Mucosa of rectum (tissue), 2 donors: Measurements from ENCODE around the gene ZBTB7B.

Experiments
- H3K27ac ChIP-seq, 2 donors: one replicate each; pipeline ENCODE4 v1.7.0; 2013; ENCODE audit warnings: inconsistent platforms in 2 of 2, low read depth in 2 of 2, low read length in 2 of 2
- H3K27me3 ChIP-seq, 2 donors: one replicate each; pipeline ENCODE4 v1.7.0; 2013; ENCODE audit warnings: low read length in 2 of 2; ENCODE audit not compliant: control insufficient read depth in 2 of 2, insufficient read depth in 2 of 2
- H3K36me3 ChIP-seq, 2 donors: one replicate each; pipeline ENCODE4 v1.7.0; 2013; ENCODE audit warnings: low read length in 2 of 2; ENCODE audit not compliant: control insufficient read depth in 2 of 2, insufficient read depth in 2 of 2
- H3K4me1 ChIP-seq, 2 donors: one replicate each; pipeline ENCODE4 v1.7.0; 2013; ENCODE audit warnings: low read length in 2 of 2, mild to moderate bottlenecking in 1 of 2; ENCODE audit not compliant: control insufficient read depth in 2 of 2, insufficient read depth in 2 of 2
- H3K4me3 ChIP-seq, 2 donors: one replicate each; pipeline ENCODE4 v1.7.0; 2013; ENCODE audit warnings: low read length in 2 of 2
- H3K9ac ChIP-seq, 2 donors: one replicate each; pipeline ENCODE4 v1.7.0; 2013; ENCODE audit warnings: low read length in 2 of 2, low read depth in 1 of 2, mild to moderate bottlenecking in 1 of 2
- H3K9me3 ChIP-seq, 2 donors: one replicate each; pipeline ENCODE4 v1.7.0; 2013; ENCODE audit warnings: low read length in 2 of 2; ENCODE audit not compliant: control insufficient read depth in 2 of 2
- donor health status: healthy.
- donor health status: Normal muscosa, but diverticular disease.

ZBTB7B gene

DNA sequence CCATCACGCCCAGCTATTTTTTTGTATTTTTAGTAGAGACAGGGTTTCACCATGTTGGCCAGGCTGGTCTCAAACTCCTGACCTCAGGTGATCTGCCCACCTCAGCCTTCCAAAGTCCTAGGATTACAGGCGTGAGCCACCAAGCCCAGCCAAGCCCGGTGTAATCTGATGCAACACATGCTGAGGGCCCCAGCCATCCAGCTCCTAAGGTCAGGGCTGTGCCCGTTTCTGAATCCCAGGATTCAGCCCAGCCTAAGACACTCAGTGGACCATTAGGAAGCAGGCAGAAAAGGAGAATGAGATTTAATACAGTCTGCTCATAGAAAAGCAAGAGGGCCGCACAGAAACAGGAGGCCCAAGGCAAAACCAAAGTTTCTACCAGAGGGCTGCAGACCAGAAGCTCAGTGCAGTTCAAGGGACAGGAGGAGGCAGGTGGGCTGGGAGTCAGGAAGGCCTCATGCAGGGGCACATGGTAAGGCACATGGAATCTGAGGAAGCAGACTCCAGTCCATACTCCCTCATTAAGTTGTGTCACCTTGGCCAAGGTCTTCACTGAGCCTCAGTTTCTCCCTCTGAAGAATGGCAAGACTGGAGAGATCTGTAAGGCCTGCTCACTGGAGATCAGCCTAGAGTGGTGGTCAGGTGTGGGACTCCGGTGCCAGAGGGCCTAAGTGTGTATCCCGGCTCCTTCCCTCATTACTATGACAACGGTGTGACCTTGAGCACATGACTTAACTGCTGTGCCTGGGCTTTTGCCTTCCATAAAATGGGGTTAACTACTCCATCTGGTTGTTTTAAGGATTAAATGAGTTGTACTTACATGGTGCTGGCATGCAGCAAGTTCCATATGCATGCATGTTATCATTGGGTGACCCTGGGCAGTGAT, 46.1 kb downstream of the ZBTB7B start:
- Histone ChIP-seq H3K27me3 (no peaks in the 10 kb centered on the region), H3K9me3 (no peaks in the 10 kb centered on the region), H3K27ac (no peak overlapping the region), H3K4me1 (peaks cover 51 to 55% of the 10 kb centered on the region in 2 donors), H3K9ac (no peak overlapping the region), H3K4me3 (no peak overlapping the region), H3K36me3 (peaks cover under 1 to 4% of the 10 kb centered on the region in 2 donors)

- Histone ChIP-seq H3K27ac (peak overlapping the region; percentile 94 to 97), H3K4me3 (peak overlapping the region; percentile 71 to 85), H3K9ac (peak overlapping the region; percentile 93 to 94), H3K9me3 (no peaks in the 10 kb centered on the region), H3K4me1 (peaks cover 40 to 43% of the 10 kb centered on the region in 2 donors), H3K27me3 (no peaks in the 10 kb centered on the region), H3K36me3 (peaks cover 7 to 9% of the 10 kb centered on the region in 2 donors)
Measured at GRCh38 chr1:155049651-155050559, 47.3 kb downstream of the ZBTB7B start.

DNA sequence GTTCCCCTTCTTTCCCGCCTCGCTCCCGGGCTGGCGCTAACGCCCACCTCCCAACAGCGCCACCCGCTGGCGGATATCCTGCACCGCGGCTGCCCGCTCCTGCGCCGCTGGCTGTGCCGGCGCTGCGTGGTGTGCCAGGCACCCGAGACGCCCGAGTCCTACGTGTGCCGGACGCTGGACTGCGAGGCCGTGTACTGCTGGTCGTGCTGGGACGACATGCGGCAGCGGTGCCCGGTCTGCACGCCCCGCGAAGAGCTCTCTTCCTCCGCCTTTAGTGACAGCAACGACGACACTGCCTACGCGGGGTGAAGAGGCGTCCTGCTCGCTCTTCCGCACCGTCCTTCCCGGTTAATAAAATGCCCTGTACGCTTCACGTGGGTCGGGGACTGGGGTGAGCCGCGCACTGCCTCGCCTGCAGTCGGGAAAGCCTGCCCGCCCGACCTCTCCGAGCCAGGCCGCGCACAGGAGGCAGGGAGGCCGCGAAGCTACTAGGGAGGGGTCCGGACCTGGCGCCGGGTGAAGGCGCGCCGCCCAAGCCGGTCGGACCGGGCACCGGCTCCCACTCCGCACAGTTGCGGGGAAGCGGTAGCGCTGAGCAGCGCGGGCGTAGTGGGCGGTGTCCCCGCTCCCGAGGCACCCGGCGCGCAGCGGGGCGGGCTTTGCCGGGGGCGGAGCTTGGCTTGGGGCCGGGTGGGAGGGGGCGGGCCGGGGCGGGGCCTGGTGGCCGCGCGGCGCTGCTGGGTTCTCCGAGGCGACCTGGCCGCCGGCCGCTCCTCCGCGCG, 48.1 kb downstream of the ZBTB7B start, which contains the start of gene ADAM15:
Gene ADAM15 (plus strand): TSS at position 757 of the 782 bp plus-strand sequence. CDS start 71 bp downstream, outside the sequence.
- no peaks in the 10 kb centered on the region for H3K9me3 ChIP-seq
- peaks cover 34 to 37% of the 10 kb centered on the region in 2 donors for H3K4me1 ChIP-seq
- H3K27me3 ChIP-seq, result no peaks in the 10 kb centered on the region
- peak within 1 kb of the TSS; percentile 93 to 94 for H3K9ac ChIP-seq
- H3K27ac ChIP-seq, result peak within 1 kb of the TSS; percentile 94 to 97
- peaks cover 11 to 13% of the 10 kb centered on the region in 2 donors for H3K36me3 ChIP-seq
- peak within 1 kb of the TSS; percentile 83 to 85 for H3K4me3 ChIP-seq

- peak overlapping the region; percentile 81 to 87 for H3K9ac ChIP-seq
- no peaks in the 10 kb centered on the region for H3K27me3 ChIP-seq
- H3K4me1 ChIP-seq, result peaks cover 34 to 37% of the 10 kb centered on the region in 2 donors
- peaks cover 17 to 18% of the 10 kb centered on the region in 2 donors for H3K36me3 ChIP-seq
- peak overlapping the region; percentile 91 to 93 for H3K27ac ChIP-seq
- H3K4me3 ChIP-seq, result peak overlapping the region; percentile 78 to 83
- H3K9me3 ChIP-seq, result no peaks in the 10 kb centered on the region
Measured at GRCh38 chr1:155051342-155051776, 48.8 kb downstream of the ZBTB7B start.

GRCh38 chr1:155051777-155052398, 49.3 kb downstream of the ZBTB7B start:
- Histone ChIP-seq H3K4me1 (peaks cover 34 to 37% of the 10 kb centered on the region in 2 donors), H3K9ac (peak overlapping the region; percentile 81 to 87), H3K4me3 (peak overlapping the region; percentile 78 to 83), H3K36me3 (peaks cover 20 to 24% of the 10 kb centered on the region in 2 donors), H3K27ac (peak overlapping the region; percentile 91 to 93), H3K9me3 (no peaks in the 10 kb centered on the region), H3K27me3 (no peaks in the 10 kb centered on the region)

GRCh38 chr1:155052439-155053395, 50.1 kb downstream of the ZBTB7B start:
- peak overlapping the region; percentile 81 to 87 for H3K9ac ChIP-seq
- peak overlapping the region; percentile 91 to 93 for H3K27ac ChIP-seq
- H3K4me1 ChIP-seq, result peaks cover 34 to 37% of the 10 kb centered on the region in 2 donors

GRCh38 chr1:155053531-155054105, 51.0 kb downstream of the ZBTB7B start:
- Histone ChIP-seq H3K4me3 (no peak overlapping the region), H3K4me1 (peaks cover 33 to 37% of the 10 kb centered on the region in 2 donors), H3K9ac (no peak overlapping the region), H3K9me3 (no peaks in the 10 kb centered on the region), H3K27ac (no peak overlapping the region), H3K36me3 (peaks cover 33 to 35% of the 10 kb centered on the region in 2 donors), H3K27me3 (no peaks in the 10 kb centered on the region)

More at GRCh38 chr1:155052439-155053395, 50.1 kb downstream of the ZBTB7B start:
- Histone ChIP-seq H3K27me3 (no peaks in the 10 kb centered on the region), H3K9me3 (no peaks in the 10 kb centered on the region), H3K36me3 (peaks cover 26 to 28% of the 10 kb centered on the region in 2 donors), H3K4me3 (peak overlapping the region; percentile 78 to 83)

GRCh38 chr1:155057104-155057503, 54.5 kb downstream of the ZBTB7B start:
- Histone ChIP-seq H3K36me3 (peaks cover 38 to 43% of the 10 kb centered on the region in 2 donors), H3K4me3 (no peak overlapping the region), H3K27me3 (no peaks in the 10 kb centered on the region), H3K4me1 (peaks cover 18% of the 10 kb centered on the region in 2 donors), H3K9me3 (no peaks in the 10 kb centered on the region), H3K9ac (no peak overlapping the region), H3K27ac (no peak overlapping the region)
